DND-41 (cell line): ENCODE data around the gene CLEC4F.

Experiments
- EZH2 ChIP-seq: IDR thresholded peaks from 3 replicates; pipeline ENCODE4 v1.6.1; 2012; ENCODE audit warnings: borderline replicate concordance, low read depth, mild to moderate bottlenecking, moderate library complexity, low read length, inconsistent platforms; ENCODE audit not compliant: severe bottlenecking
- TF ChIP-seq, protein P1 (sequence below): IDR thresholded peaks from 2 replicates; pipeline ENCODE4 v1.5.1; 2012; ENCODE audit warnings: borderline replicate concordance, low read length, moderate library complexity, mild to moderate bottlenecking; ENCODE audit not compliant: poor library complexity, severe bottlenecking; ENCODE audit errors: extremely low read depth

DNA sequence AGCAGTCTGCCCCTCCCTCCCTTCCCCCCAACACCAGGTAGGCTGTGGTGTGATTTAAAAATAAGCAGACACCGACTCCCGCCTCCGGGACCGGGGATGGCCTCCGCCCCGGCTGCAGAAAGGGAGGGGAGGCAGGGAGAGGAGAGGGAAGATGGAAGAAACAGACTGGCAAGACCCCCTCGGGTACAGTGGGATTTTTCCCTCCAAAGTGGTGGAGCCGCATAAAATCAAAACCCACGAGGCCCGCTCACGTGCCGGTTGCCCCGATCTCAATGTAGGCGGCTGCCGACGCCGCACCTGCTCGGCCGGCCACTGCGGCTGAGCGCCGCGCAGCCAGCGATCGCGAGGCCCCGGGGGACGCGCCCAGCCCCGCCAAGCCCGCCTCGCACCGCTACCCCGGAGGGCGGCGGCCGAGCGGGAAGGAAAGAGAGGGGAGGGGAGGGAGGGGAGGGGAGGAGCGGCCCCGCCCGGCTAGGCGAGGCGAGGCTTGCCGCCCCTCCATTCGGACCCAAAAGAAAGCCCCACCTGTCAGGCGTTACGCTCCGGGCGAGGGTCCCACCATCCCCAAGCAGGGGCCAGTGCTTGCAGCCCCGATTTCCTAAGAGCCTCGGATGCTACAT is 53.2 kb downstream of the CLEC4F start:
- TF ChIP-seq, protein P1, sequence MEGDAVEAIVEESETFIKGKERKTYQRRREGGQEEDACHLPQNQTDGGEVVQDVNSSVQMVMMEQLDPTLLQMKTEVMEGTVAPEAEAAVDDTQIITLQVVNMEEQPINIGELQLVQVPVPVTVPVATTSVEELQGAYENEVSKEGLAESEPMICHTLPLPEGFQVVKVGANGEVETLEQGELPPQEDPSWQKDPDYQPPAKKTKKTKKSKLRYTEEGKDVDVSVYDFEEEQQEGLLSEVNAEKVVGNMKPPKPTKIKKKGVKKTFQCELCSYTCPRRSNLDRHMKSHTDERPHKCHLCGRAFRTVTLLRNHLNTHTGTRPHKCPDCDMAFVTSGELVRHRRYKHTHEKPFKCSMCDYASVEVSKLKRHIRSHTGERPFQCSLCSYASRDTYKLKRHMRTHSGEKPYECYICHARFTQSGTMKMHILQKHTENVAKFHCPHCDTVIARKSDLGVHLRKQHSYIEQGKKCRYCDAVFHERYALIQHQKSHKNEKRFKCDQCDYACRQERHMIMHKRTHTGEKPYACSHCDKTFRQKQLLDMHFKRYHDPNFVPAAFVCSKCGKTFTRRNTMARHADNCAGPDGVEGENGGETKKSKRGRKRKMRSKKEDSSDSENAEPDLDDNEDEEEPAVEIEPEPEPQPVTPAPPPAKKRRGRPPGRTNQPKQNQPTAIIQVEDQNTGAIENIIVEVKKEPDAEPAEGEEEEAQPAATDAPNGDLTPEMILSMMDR: no peak
- TF ChIP-seq EZH2: no peak
